Ramos (cell line): ENCODE results near the gene LRRC7.

Experiments
- in situ Hi-C: fragments of 300-500 bp; cut with MboI; formaldehyde crosslinking; loops from one replicate; pipeline ENCODE4 v1.14.3; 2022; ENCODE audit warnings: low sequenced_read_pairs; ENCODE audit not compliant: unreplicated experiment

Gene LRRC7

DNA sequence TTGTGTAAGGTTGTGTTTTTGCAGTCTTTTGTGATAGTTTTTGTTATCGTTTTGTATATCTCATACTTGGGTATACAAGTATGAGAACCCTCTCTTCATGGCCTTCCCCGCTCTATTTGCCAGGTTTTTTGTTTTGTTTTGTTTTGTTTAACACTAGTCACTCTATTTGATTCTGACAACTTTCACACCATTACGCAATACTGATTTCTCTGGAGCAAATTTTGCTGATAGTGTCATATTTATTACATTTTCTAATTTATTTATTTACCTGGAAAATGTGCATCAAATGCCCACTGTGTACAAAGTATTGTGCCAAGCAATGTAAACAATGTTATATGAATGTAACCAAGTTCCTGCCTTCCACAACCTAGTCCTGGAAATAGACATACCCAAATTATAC lies 547.6 kb downstream of the LRRC7 start:
- in situ Hi-C loops: no loop called here

- in situ Hi-C loops: no loop called here
Observed at GRCh38 chr1:70117046-70117445, 549.3 kb downstream of the LRRC7 start.

DNA sequence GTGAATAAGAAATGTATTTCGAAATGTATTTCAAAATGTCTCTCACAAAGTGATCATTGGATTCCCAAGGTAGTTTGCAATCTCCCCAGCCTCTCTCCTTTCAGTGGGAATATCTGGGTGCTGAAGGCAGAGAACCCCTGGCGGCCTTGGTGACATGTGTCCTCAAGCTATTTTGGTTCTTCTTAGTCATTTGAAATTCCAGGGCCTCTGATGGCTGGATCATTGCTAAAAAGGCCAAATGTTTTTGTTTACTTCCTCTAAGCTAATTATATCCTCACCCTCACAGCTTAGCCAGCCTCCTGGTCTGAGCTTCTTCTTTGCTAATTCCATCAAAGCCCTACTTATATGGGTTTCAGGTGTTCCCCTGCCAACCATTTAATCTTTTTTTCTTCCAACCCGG lies 566.4 kb downstream of the LRRC7 start:
- in situ Hi-C loops: no loop called here

DNA sequence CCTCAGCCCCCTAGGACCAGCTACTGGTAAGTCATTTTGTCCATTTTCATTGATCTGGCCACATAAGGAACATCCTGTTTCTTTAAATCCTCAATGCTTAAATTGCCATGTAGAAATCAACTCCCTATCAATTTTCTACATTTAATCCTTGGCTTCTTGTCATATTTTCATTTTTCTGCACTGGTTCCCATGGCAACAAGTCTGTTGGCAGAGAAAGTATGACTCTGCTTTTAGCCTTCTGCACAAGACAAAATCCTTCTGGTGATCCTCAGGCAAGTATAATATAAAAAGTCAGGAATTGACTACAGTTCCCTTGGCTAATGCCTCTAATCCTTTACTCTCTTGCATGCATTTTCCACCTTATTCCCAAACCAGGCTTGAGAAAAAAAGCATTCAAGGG lies 572.6 kb downstream of the LRRC7 start:
- in situ Hi-C loops: no loop called here

DNA sequence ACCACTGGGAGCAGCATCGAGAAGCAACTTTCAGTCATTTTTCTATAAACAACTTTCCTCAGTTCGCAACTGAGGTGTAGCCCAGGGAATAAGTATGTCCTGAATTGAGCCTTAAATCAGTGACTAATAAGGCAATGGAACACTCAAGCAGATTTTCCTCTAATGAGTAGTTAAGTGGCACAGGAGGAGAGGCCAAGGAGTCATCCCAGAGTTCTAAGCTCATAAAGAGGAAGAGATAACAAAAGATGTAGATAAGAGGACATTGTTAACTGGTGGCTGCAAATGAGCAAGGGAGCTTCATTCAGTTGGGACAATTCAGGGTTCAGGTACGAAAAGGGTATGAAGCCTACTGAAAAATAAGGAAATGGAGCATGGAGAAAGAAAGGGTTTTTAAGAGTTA lies 573.2 kb downstream of the LRRC7 start:
- in situ Hi-C loops: no loop called here

DNA sequence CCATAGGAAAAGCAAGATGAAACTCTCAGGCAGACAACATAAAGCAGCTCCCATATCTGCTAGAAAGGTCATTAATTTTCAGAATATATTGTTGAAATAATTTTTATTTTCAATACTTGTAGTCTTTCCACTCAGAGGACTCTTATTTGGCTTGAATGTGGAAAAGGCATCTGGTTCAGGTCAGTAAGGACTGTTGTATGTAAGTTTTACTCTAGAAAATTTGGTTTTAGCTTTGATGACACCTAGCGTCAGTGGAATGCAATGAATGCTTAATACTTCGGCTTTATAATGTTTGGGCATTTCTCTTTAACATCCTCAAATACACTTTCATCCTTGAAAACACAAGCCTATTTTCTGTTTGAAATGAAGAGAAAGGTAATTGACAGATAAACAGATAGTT lies 574.4 kb downstream of the LRRC7 start:
- in situ Hi-C loops: no loop called here

GRCh38 chr1:70143048-70143659 lies 575.4 kb downstream of the LRRC7 start:
- in situ Hi-C loops: no loop called here

- in situ Hi-C loops: no loop called here
Observed at GRCh38 chr1:70146488-70146887, 578.8 kb downstream of the LRRC7 start.

- in situ Hi-C loops: no loop called here
Observed at GRCh38 chr1:70150444-70150843, 582.7 kb downstream of the LRRC7 start.

GRCh38 chr1:70153739-70154138 lies 586.0 kb downstream of the LRRC7 start:
- in situ Hi-C loops: no loop called here

GRCh38 chr1:70156529-70157120 lies 588.9 kb downstream of the LRRC7 start:
- in situ Hi-C loops: no loop called here

DNA sequence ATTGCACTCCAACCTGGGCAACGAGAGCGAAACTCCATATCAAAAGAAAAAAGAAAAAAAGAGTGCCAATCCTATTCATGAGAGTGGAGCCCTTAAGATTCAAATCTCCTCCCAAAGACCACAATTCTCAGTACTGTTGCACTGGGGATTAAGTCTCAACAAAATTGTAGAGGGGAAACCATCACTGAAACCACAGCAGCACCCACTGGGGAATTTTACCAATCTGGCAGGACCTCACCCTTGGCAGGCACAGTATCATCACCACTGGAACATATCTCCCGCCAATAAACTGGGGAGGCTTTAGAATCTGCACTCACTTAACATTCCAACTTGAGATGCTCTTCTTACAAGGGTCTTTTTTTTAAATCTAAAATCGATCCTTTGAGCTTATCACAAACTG lies 596.6 kb downstream of the LRRC7 start:
- in situ Hi-C loops: no loop called here

GRCh38 chr1:70168283-70168682 lies 600.6 kb downstream of the LRRC7 start:
- in situ Hi-C loops: no loop called here

- in situ Hi-C loops: no loop called here
Observed at GRCh38 chr1:70169018-70169839, 601.5 kb downstream of the LRRC7 start.

GRCh38 chr1:70171512-70171911 lies 603.8 kb downstream of the LRRC7 start:
- in situ Hi-C loops: no loop called here
